Erythroblast (primary cell): ENCODE measurements around the gene SPANXN2.
"Not testable (repeated sequence)": the region's sequence is repeated elsewhere in the genome, so short reads cannot be mapped to it uniquely, and the experiment has no call there.

Experiments
- GATA1 ChIP-seq: IDR thresholded peaks from 2 replicates; pipeline ENCODE4 v1.6.1; 2011; ENCODE audit warnings: low read depth, mild to moderate bottlenecking, control low read depth, low read length, moderate library complexity
- POLR2A ChIP-seq: IDR thresholded peaks from 2 replicates; pipeline ENCODE4 v1.6.1; 2011; ENCODE audit warnings: mild to moderate bottlenecking, low read length

DNA sequence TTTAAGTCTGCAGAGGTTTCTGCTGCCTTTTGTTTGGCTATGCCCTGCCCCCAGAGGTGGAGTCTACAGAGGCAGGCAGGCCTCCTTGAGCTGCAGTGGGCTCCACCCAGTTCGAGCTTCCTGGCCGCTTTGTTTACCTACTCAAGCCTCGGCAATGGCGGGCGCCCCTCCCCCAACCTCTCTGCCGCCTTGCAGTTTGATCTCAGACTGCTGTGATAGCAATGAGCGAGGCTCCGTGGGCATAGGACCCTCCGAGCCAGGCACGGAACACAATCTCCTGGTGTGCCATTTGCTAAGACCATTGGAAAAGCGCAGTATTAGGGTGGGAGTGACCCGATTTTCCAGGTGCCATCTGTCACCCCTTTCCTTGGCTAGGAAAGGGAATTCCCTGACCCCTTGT, 47.2 kb upstream of the SPANXN2 start:
- TF ChIP-seq POLR2A, GATA1: not testable (repeated sequence)
